Gastroesophageal sphincter (tissue), 3 donors: ENCODE results near the gene SERTM2.

ENCODE experiments used
- CTCF ChIP-seq, 4 experiments: fragments of 200-600 bp in 2 of 4; fragments of 450-650 bp in 2 of 4; sonication (generic) in 1 of 4; IDR thresholded peaks; one replicate each; pipeline ENCODE4 v1.5.1; 2017 to 2019; ENCODE audit warnings: antibody characterized with exemption in 4 of 4, mild to moderate bottlenecking in 2 of 4, moderate library complexity in 2 of 4
- POLR2A ChIP-seq, 2 donors: fragments of 450-650 bp; IDR thresholded peaks; one replicate each; pipeline ENCODE4 v1.6.1; 2017; ENCODE audit warnings: antibody characterized with exemption in 2 of 2, mild to moderate bottlenecking in 2 of 2, moderate library complexity in 1 of 2

- TF ChIP-seq CTCF (IDR thresholded peaks at IDR 0.05) (no peak), POLR2A (IDR thresholded peaks at IDR 0.05) (no peak)
Observed at GRCh38 chrX:111504941-111505340, 6.5 kb upstream of the SERTM2 start.
